PFSK-1 (cell line): ENCODE measurements around the gene TEX47.

Experiments used
- FOXP2 ChIP-seq: optimal IDR thresholded peaks from 2 replicates; pipeline ENCODE3; 2011; ENCODE audit warnings: borderline replicate concordance, control low read depth, inconsistent platforms; ENCODE audit not compliant: insufficient read depth; ENCODE audit errors: extremely low read length, extremely low read depth
- POLR2AphosphoS5 ChIP-seq: IDR thresholded peaks from 2 replicates; pipeline ENCODE4 v1.6.1; 2012; ENCODE audit warnings: low read depth, mild to moderate bottlenecking, control low read depth, low read length, moderate library complexity
- SIN3A ChIP-seq: IDR thresholded peaks from 2 replicates; pipeline ENCODE4 v1.6.1; 2012; ENCODE audit warnings: mild to moderate bottlenecking, low read length, moderate library complexity, borderline replicate concordance; ENCODE audit not compliant: insufficient read depth
- TAF1 ChIP-seq: IDR thresholded peaks from 2 replicates; pipeline ENCODE4 v1.6.1; 2012; ENCODE audit warnings: low read length, control low read depth, borderline replicate concordance; ENCODE audit not compliant: insufficient read depth
- TF ChIP-seq, protein P1 (sequence below), 2 experiments: IDR thresholded peaks; 2 replicates each; pipeline versions ENCODE4 v1.6.1 to v1.8.0; 2011 to 2012; ENCODE audit warnings: low read depth in 2 of 2, low read length in 2 of 2, control low read depth in 1 of 2, inconsistent platforms in 1 of 2, mild to moderate bottlenecking in 1 of 2, moderate library complexity in 1 of 2; ENCODE audit not compliant: insufficient read depth in 1 of 2

TEX47 gene

GRCh38 chr7:88761779-88762178 lies 33.8 kb downstream of the TEX47 start:
- TF ChIP-seq TAF1 (no peak), FOXP2 (no peak), SIN3A (no peak), POLR2AphosphoS5 (no peak)
- TF ChIP-seq, protein P1, sequence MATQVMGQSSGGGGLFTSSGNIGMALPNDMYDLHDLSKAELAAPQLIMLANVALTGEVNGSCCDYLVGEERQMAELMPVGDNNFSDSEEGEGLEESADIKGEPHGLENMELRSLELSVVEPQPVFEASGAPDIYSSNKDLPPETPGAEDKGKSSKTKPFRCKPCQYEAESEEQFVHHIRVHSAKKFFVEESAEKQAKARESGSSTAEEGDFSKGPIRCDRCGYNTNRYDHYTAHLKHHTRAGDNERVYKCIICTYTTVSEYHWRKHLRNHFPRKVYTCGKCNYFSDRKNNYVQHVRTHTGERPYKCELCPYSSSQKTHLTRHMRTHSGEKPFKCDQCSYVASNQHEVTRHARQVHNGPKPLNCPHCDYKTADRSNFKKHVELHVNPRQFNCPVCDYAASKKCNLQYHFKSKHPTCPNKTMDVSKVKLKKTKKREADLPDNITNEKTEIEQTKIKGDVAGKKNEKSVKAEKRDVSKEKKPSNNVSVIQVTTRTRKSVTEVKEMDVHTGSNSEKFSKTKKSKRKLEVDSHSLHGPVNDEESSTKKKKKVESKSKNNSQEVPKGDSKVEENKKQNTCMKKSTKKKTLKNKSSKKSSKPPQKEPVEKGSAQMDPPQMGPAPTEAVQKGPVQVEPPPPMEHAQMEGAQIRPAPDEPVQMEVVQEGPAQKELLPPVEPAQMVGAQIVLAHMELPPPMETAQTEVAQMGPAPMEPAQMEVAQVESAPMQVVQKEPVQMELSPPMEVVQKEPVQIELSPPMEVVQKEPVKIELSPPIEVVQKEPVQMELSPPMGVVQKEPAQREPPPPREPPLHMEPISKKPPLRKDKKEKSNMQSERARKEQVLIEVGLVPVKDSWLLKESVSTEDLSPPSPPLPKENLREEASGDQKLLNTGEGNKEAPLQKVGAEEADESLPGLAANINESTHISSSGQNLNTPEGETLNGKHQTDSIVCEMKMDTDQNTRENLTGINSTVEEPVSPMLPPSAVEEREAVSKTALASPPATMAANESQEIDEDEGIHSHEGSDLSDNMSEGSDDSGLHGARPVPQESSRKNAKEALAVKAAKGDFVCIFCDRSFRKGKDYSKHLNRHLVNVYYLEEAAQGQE (IDR thresholded peaks at IDR 0.05; ENCODE audit: insufficient read depth in 1 of 2, low read depth in 2 of 2, low read length in 2 of 2) = no peak

DNA sequence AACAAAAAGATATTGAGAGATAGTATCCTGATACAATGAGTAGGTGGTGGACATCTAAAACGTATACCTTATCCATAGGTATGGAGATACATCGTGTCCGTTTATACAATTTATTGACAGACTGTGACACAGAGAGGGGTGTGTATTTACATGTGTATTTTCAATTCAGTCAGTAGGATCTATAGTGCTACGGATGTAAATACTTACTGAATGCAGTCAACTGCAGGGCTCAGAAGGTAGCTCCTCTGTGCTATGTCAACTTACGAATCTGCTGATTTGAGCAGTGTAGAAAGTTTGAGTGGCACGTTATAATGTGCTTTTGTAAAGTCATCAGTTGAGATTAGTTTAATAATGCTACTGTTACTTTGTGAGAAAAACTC lies 35.4 kb downstream of the TEX47 start:
- TF ChIP-seq SIN3A (no peak), TAF1 (no peak), FOXP2 (no peak), POLR2AphosphoS5 (no peak)
- TF ChIP-seq, protein P1 (IDR thresholded peaks at IDR 0.05; ENCODE audit: insufficient read depth in 1 of 2, low read depth in 2 of 2, low read length in 2 of 2) = no peak

DNA sequence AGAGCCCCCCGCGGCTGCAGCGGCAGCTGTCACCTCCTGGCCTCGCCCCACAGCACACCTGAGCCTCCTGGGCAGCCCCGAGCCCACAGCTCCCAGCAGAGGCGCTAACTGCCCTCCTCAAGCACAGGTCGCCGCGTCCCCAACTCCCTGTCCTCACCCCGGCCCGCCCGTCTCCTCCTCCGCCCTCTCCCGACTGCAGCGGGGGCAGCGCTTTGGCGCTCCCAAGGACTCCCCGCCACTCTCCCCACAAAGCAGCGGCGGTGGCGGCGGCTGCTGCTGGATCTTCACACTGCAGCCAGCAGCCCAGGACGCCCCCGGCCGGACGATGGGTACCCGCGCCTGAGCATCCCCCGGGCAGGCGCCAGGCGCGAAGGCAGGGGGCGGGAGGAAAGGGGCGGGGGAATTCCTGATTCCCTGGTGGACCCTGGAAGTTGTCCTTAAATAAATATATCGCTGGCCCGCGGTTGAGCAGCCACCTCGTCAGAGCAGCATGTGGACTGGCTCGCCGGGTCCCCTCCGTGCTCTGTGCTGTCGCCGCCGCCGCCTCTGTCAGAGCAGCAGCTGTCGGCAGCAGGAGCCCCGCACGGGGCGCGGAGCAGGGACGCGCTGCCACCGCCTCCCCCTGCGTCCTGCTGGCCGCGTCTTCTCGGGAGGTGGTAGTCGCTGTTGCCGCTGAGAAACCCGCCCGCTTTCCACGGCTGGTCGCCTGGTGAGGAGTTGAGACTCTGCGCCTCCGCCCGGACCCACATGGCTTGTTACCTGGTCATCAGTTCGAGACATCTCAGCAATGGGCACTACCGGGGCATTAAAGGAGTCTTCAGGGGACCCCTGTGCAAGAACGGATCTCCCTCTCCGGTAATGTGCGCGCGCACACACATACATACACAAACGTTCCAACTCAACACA lies 36.1 kb downstream of the TEX47 start, which contains the start of gene ZNF804B:
Gene ZNF804B (plus strand): TSS at position 471 of the 906 bp plus-strand sequence. CDS start 277 bp downstream, at position 748.
- TF ChIP-seq TAF1 (no peak), FOXP2 (no peak), SIN3A (no peak), POLR2AphosphoS5 (no peak)
- TF ChIP-seq, protein P1 (IDR thresholded peaks at IDR 0.05; ENCODE audit: insufficient read depth in 1 of 2, low read depth in 2 of 2, low read length in 2 of 2) = no peak

DNA sequence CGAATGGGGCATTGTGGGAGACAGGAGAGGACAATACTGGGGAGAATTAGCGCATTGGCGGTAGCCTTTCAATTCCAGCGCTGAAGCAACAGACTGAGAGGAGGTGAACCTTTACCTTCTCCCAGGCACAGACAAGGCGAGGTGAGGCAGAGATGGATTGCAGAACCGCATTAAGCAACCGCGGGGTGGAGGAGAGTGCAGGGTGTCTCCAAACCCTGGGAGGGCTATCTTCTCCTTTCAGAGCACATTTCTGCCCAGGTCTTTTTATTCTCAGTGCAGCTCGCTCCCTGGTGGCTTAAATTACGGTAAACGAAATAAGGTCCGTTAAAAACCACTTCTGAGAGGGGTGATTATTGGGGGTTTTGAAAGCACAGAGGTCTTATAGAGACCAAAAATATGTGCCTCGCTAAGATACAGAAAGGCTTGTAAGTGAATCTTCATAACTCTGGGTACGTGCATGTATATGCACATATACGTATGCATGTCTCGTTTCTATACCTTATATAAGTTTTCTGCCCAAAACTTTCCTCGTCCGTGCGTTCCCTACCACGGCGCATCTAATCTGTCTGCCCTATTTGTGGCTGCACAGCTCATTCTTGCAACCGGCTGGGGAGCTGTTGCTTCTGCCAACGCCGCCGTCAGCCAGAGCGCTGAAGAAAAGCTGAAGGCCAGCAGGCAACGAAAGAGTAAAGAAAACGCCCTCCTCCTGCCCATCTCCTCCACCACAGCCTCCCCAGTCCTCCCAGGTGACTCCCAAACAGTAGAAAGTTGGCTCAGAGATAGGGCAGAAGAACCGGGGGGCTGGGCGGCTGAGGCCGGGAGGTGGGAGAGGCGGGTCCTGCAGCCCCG lies 36.9 kb downstream of the TEX47 start:
- TF ChIP-seq POLR2AphosphoS5 (no peak), SIN3A (no peak), TAF1 (no peak)
- TF ChIP-seq, protein P1 (IDR thresholded peaks at IDR 0.05; ENCODE audit: insufficient read depth in 1 of 2, low read depth in 2 of 2, low read length in 2 of 2) = no peak
